ENCODE measurements around the gene BCL3. TPM values are rescaled to one million over a fixed set of nuclear protein-coding genes. Genes with fewer than 3 reads are reported as not detected.

Gene BCL3
- total and polyA plus RNA-seq, 2 experiments from 2014 or later, result 1.4 to 4.1 TPM

- no peaks in the 10 kb centered on the region for H3K9me2 ChIP-seq (ENCODE audit: insufficient read depth)
- H3K79me2 ChIP-seq (replicated peaks; ENCODE audit: insufficient read depth), result no peaks in the 10 kb centered on the region
- no peak for DNase-seq (ENCODE audit: low spot score)
- Mint-ChIP-seq H3K36me3 (ENCODE audit: low read depth) (peaks cover 10% of the 10 kb centered on the region), H3K9me3 (no peaks in the 10 kb centered on the region; the same call in 2 of the 3 replicates), H3K27me3 (ENCODE audit: insufficient read depth, low read depth, poor library complexity) (peaks cover 46% of the 10 kb centered on the region), H3K4me1 (peaks cover 36% of the 10 kb centered on the region), H3K27ac (no peak overlapping the region; the same call in 1 of the 2 replicates), H3K4me3 (no peak overlapping the region)
- H3K4me3 ChIP-seq, result no peak overlapping the region
- H3F3A ChIP-seq (replicated peaks; ENCODE audit: low read depth), result 0 out of 2 replicates have a peak, but pooled peaks cover 6% of the 10 kb centered on the region
- no peak for ATAC-seq
- H3K27ac ChIP-seq (ENCODE audit: low read depth), result no peak overlapping the region
- H2AFZ ChIP-seq, result no peak overlapping the region
- peaks cover 6% of the 10 kb centered on the region; the same call in 1 of the 2 replicates for H4K20me1 ChIP-seq (replicated peaks; ENCODE audit: insufficient read depth)
- peaks cover 56% of the 10 kb centered on the region for H3K27me3 ChIP-seq (ENCODE audit: insufficient read depth)
- no peaks in the 10 kb centered on the region for H3K36me3 ChIP-seq (ENCODE audit: insufficient read depth)
- peak overlapping the region; percentile 24; the same call in 1 of the 2 replicates for H3K4me2 ChIP-seq
- peaks cover 34% of the 10 kb centered on the region for H3K4me1 ChIP-seq (ENCODE audit: insufficient read depth)
- TF ChIP-seq CREB1 (CRISPR knock-in tag; IDR thresholded peaks at IDR 0.05; ENCODE audit: low read depth) (no peak), CTCF (conservative IDR thresholded peaks at IDR 0.05; ENCODE audit: low read depth in 2 of 2) (no peak), ZNF114 (CRISPR knock-in tag; IDR thresholded peaks at IDR 0.05) (no peak), ZNF462 (CRISPR knock-in tag; IDR thresholded peaks at IDR 0.05) (no peak), NANOG (IDR thresholded peaks at IDR 0.05; ENCODE audit: borderline replicate concordance) (no peak), STAT1 (IDR thresholded peaks at IDR 0.05; ENCODE audit: unreplicated experiment) (no peak), ZNF331 (CRISPR knock-in tag; IDR thresholded peaks at IDR 0.05; ENCODE audit: low read depth) (no peak), EZH2phosphoT487 (IDR thresholded peaks at IDR 0.05; ENCODE audit: unreplicated experiment) (no peak), EZH2 (IDR thresholded peaks at IDR 0.05; ENCODE audit: low read depth, unreplicated experiment) (no peak), JUNB (IDR thresholded peaks at IDR 0.05; ENCODE audit: unreplicated experiment) (no peak), POLR2AphosphoS5 (IDR thresholded peaks at IDR 0.05; ENCODE audit: low read depth) (no peak)
- TF ChIP-seq, protein P1, sequence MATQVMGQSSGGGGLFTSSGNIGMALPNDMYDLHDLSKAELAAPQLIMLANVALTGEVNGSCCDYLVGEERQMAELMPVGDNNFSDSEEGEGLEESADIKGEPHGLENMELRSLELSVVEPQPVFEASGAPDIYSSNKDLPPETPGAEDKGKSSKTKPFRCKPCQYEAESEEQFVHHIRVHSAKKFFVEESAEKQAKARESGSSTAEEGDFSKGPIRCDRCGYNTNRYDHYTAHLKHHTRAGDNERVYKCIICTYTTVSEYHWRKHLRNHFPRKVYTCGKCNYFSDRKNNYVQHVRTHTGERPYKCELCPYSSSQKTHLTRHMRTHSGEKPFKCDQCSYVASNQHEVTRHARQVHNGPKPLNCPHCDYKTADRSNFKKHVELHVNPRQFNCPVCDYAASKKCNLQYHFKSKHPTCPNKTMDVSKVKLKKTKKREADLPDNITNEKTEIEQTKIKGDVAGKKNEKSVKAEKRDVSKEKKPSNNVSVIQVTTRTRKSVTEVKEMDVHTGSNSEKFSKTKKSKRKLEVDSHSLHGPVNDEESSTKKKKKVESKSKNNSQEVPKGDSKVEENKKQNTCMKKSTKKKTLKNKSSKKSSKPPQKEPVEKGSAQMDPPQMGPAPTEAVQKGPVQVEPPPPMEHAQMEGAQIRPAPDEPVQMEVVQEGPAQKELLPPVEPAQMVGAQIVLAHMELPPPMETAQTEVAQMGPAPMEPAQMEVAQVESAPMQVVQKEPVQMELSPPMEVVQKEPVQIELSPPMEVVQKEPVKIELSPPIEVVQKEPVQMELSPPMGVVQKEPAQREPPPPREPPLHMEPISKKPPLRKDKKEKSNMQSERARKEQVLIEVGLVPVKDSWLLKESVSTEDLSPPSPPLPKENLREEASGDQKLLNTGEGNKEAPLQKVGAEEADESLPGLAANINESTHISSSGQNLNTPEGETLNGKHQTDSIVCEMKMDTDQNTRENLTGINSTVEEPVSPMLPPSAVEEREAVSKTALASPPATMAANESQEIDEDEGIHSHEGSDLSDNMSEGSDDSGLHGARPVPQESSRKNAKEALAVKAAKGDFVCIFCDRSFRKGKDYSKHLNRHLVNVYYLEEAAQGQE (IDR thresholded peaks at IDR 0.05; ENCODE audit: unreplicated experiment), result no peak
- TF ChIP-seq, protein P2, sequence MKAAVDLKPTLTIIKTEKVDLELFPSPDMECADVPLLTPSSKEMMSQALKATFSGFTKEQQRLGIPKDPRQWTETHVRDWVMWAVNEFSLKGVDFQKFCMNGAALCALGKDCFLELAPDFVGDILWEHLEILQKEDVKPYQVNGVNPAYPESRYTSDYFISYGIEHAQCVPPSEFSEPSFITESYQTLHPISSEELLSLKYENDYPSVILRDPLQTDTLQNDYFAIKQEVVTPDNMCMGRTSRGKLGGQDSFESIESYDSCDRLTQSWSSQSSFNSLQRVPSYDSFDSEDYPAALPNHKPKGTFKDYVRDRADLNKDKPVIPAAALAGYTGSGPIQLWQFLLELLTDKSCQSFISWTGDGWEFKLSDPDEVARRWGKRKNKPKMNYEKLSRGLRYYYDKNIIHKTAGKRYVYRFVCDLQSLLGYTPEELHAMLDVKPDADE (IDR thresholded peaks at IDR 0.05), result no peak
These were observed 57.8 kb downstream of the BCL3 start for GRCh38 chr19:44806291-44806690.

All from GM23338 (cell line).